ENCODE data around the gene INO80.

Gene INO80

DNA sequence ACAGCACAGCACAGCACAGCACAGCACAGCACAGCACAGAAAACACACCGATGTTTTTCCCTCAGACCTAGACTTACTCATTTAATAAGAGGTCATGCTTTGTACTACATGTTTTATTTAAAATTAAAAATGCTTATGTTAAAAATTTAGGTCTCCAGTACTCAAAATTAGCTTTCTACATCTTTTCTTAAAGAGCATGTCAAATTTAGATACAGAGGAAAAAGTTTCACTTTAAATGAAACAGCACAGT lies 84.1 kb downstream of the INO80 start (continued):
- no peak for TF ChIP-seq ZFP3 (CRISPR knock-in tag; IDR thresholded peaks at IDR 0.05)
- TF ChIP-seq ZNF565 (CRISPR knock-in tag; conservative IDR thresholded peaks at IDR 0.05; ENCODE audit: low read depth): no peak
- TF ChIP-seq RARB (CRISPR knock-in tag; IDR thresholded peaks at IDR 0.05): no peak
- no peak for TF ChIP-seq TOX (CRISPR knock-in tag; IDR thresholded peaks at IDR 0.05; ENCODE audit: borderline replicate concordance)

DNA sequence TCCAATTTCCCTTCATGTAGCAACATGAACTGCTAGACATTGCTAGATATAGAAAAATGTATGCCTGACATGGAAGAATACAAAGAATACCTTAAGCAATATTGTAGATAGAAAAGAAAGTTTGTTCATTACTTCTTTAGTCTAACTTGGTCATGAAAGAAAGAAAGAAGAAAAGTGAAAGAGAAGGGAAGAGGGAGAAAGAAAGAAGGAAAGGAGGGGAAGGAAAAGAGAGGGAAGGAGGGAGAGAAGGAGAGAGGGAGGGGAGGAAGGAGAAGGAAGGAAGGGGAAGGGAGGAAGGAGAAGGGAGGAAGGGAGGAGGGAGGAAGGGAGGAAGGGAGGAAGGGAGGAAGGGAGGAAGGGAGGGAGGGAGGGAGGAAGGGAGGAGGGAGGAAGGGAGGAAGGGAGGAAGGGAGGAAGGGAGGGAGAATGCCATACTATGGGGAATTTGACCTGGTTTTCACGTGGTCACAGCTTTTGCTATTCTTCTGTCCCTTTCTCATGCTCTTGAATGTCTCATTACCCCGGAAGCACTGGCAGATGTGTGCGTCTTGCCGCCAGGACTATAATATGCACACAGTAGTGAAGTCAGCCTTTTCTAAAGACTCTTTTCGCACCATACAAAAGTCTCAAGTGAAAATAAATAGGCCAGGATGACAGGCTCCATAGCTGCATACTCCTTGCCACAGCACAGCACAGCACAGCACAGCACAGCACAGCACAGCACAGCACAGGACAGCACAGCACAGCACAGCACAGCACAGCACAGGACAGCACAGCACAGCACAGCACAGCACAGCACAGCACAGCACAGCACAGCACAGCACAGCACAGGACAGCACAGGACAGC lies 84.6 kb downstream of the INO80 start:
- TF ChIP-seq ZFP30 (CRISPR knock-in tag; IDR thresholded peaks at IDR 0.05): no peak
- TF ChIP-seq, protein P1, sequence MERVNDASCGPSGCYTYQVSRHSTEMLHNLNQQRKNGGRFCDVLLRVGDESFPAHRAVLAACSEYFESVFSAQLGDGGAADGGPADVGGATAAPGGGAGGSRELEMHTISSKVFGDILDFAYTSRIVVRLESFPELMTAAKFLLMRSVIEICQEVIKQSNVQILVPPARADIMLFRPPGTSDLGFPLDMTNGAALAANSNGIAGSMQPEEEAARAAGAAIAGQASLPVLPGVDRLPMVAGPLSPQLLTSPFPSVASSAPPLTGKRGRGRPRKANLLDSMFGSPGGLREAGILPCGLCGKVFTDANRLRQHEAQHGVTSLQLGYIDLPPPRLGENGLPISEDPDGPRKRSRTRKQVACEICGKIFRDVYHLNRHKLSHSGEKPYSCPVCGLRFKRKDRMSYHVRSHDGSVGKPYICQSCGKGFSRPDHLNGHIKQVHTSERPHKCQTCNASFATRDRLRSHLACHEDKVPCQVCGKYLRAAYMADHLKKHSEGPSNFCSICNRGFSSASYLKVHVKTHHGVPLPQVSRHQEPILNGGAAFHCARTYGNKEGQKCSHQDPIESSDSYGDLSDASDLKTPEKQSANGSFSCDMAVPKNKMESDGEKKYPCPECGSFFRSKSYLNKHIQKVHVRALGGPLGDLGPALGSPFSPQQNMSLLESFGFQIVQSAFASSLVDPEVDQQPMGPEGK (CRISPR knock-in tag; IDR thresholded peaks at IDR 0.05; ENCODE audit: borderline replicate concordance): no peak
- no peak for ATAC-seq

DNA sequence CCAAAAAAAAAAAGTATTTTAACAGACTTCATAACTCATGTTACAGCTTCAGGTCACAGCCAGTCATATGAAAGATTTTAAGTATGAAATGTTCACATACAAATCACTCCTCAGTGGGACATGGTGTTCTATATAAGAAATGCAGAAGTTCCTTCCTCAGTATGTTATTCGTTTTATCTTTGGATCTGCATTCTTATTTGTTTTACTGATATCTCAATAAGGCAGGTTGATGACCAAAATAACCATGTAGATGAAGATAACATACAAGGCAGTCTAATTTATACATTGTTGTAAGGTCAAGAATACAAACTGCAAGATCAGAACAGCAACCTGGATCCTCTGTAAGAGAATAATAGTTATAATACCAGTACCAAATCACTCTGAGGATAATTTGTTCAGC lies 87.2 kb downstream of the INO80 start:
- ATAC-seq: no peak
- TF ChIP-seq ZNF70 (CRISPR knock-in tag; IDR thresholded peaks at IDR 0.05) (no peak), ZFP3 (CRISPR knock-in tag; IDR thresholded peaks at IDR 0.05) (no peak), PPARA (CRISPR knock-in tag; IDR thresholded peaks at IDR 0.05; ENCODE audit: borderline replicate concordance) (no peak), BACH2 (CRISPR knock-in tag; IDR thresholded peaks at IDR 0.05; ENCODE audit: borderline replicate concordance) (no peak)
- TF ChIP-seq, protein P1 (CRISPR knock-in tag; IDR thresholded peaks at IDR 0.05; ENCODE audit: borderline replicate concordance): no peak
- TF ChIP-seq, protein P2, sequence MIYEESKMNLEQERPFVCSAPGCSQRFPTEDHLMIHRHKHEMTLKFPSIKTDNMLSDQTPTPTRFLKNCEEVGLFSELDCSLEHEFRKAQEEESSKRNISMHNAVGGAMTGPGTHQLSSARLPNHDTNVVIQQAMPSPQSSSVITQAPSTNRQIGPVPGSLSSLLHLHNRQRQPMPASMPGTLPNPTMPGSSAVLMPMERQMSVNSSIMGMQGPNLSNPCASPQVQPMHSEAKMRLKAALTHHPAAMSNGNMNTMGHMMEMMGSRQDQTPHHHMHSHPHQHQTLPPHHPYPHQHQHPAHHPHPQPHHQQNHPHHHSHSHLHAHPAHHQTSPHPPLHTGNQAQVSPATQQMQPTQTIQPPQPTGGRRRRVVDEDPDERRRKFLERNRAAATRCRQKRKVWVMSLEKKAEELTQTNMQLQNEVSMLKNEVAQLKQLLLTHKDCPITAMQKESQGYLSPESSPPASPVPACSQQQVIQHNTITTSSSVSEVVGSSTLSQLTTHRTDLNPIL (CRISPR knock-in tag; IDR thresholded peaks at IDR 0.05; ENCODE audit: low read depth): no peak

DNA sequence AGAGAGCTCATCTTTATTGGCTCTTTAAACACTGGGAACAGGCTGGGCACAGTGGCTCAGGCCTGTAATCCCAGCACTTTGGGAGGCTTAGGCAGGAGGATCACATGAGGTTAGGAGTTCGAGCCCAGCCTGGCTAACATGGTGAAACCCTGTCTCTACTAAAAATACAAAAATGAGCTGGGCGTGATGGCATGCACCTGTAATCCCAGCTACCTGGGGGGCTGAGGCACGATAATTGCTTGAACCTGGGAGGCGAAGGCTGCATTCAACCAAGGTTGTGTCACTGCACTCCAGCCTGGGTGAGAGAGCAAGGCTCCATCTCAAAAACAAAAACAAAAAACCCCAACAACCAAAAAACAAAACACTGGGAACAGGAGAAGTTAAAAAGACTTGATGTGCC lies 90.7 kb downstream of the INO80 start:
- no peak for ATAC-seq
- TF ChIP-seq, protein P3, sequence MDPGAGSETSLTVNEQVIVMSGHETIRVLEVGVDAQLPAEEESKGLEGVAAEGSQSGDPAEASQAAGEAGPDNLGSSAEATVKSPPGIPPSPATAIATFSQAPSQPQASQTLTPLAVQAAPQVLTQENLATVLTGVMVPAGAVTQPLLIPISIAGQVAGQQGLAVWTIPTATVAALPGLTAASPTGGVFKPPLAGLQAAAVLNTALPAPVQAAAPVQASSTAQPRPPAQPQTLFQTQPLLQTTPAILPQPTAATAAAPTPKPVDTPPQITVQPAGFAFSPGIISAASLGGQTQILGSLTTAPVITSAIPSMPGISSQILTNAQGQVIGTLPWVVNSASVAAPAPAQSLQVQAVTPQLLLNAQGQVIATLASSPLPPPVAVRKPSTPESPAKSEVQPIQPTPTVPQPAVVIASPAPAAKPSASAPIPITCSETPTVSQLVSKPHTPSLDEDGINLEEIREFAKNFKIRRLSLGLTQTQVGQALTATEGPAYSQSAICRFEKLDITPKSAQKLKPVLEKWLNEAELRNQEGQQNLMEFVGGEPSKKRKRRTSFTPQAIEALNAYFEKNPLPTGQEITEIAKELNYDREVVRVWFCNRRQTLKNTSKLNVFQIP (CRISPR knock-in tag; IDR thresholded peaks at IDR 0.05; ENCODE audit: borderline replicate concordance, low read depth): no peak
- TF ChIP-seq GLIS3 (CRISPR knock-in tag; IDR thresholded peaks at IDR 0.05) (no peak), ZNF8 (CRISPR knock-in tag; IDR thresholded peaks at IDR 0.05) (no peak), ISL1 (CRISPR knock-in tag; IDR thresholded peaks at IDR 0.05) (no peak), ZNF565 (CRISPR knock-in tag; conservative IDR thresholded peaks at IDR 0.05; ENCODE audit: low read depth) (no peak), TOX (CRISPR knock-in tag; IDR thresholded peaks at IDR 0.05; ENCODE audit: borderline replicate concordance) (no peak), BACH2 (CRISPR knock-in tag; IDR thresholded peaks at IDR 0.05; ENCODE audit: borderline replicate concordance) (no peak), PPARA (CRISPR knock-in tag; IDR thresholded peaks at IDR 0.05; ENCODE audit: borderline replicate concordance) (no peak), ZFP30 (CRISPR knock-in tag; IDR thresholded peaks at IDR 0.05) (no peak), ZNF70 (CRISPR knock-in tag; IDR thresholded peaks at IDR 0.05) (no peak), ZC3H10 (CRISPR knock-in tag; IDR thresholded peaks at IDR 0.05) (no peak), SNAI2 (CRISPR knock-in tag; IDR thresholded peaks at IDR 0.05) (no peak)
- TF ChIP-seq, protein P2 (CRISPR knock-in tag; IDR thresholded peaks at IDR 0.05; ENCODE audit: low read depth): no peak
- TF ChIP-seq, protein P1 (CRISPR knock-in tag; IDR thresholded peaks at IDR 0.05; ENCODE audit: borderline replicate concordance): no peak
